Neural cell (in vitro differentiated cells): ENCODE results near the gene GMDS.

Experiments used
- CTCF ChIP-seq: fragments of 450-650 bp; IDR thresholded peaks from 2 replicates; pipeline ENCODE4 v1.5.1; 2014; ENCODE audit warnings: antibody characterized with exemption, mild to moderate bottlenecking, moderate library complexity; ENCODE audit not compliant: poor library complexity, severe bottlenecking
- EP300 ChIP-seq: fragments of 450-650 bp; conservative IDR thresholded peaks from 2 replicates; pipeline ENCODE4 v1.6.1; 2014; ENCODE audit warnings: antibody characterized with exemption, mild to moderate bottlenecking, moderate library complexity; ENCODE audit not compliant: poor library complexity, severe bottlenecking

- TF ChIP-seq CTCF (no peak), EP300 (no peak)
These were observed 8.4 kb downstream of the GMDS start for GRCh38 chr6:2237001-2237400.
